ENCODE data around the gene PRMT6.
"Not testable (repeated sequence)": the region's sequence is repeated elsewhere in the genome, so short reads cannot be mapped to it uniquely, and the experiment has no call there.

Gene PRMT6

GRCh38 chr1:107056426-107057196 is at the start of gene PRMT6:
Gene PRMT6, plus strand, starts transcription at chr1:107056674. Its CDS starts 42 bp downstream, at chr1:107056716.
- DNase-seq (ENCODE audit: low read depth in 2 of 2): peak; percentile 70 to 77

- no peak for DNase-seq (ENCODE audit: low read depth in 2 of 2)
These were observed 47.2 kb upstream of the PRMT6 start for GRCh38 chr1:107009281-107009680.

- no peak for DNase-seq (ENCODE audit: low read depth in 2 of 2)
These were observed 45.9 kb upstream of the PRMT6 start for GRCh38 chr1:107010582-107010981.

- no peak for DNase-seq (ENCODE audit: low read depth in 2 of 2)
These were observed 40.0 kb upstream of the PRMT6 start for GRCh38 chr1:107016376-107016978.

DNA sequence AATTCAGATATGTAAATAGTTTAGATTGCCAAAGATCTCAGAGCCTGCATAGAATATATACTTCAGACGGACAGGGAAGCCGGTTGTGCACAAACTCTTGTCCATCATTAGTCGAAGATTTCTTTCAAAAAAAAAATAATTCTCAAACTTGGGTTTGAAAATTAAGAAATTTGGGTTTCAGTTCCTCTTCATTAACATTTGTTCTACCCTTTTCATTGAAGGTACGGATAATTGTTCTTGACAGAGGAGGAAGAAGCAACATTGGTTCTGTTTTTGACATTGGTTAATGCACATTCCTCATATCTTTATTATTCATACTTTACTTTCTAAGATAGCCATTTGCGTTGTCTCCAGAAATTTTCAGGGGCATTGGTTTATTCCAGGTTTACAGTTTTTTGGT is 38.0 kb upstream of the PRMT6 start:
- no peak for DNase-seq (ENCODE audit: low read depth in 2 of 2)

GRCh38 chr1:107019166-107019565 is 37.3 kb upstream of the PRMT6 start:
- no peak for DNase-seq (ENCODE audit: low read depth in 2 of 2)

DNA sequence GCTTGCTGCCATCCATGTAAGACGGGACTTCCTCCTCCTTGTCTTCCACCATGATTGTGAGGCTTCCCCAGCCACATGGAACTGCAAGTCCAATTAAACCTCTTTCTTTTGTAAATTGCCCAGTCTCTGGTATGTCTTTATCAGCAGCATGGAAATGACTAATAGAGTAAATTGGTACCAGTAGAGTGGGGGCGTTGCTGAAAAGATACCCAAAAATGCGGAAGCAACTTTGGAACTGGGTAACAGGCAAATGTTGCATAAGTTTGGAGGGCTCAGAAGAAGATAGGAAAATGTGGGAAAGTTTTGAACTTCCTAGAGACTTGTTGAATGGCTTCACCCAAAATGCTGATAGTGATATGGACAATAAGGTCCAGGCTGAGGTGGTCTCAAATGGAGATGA is 17.6 kb upstream of the PRMT6 start:
- not testable (repeated sequence) for DNase-seq (ENCODE audit: low read depth in 2 of 2)

DNA sequence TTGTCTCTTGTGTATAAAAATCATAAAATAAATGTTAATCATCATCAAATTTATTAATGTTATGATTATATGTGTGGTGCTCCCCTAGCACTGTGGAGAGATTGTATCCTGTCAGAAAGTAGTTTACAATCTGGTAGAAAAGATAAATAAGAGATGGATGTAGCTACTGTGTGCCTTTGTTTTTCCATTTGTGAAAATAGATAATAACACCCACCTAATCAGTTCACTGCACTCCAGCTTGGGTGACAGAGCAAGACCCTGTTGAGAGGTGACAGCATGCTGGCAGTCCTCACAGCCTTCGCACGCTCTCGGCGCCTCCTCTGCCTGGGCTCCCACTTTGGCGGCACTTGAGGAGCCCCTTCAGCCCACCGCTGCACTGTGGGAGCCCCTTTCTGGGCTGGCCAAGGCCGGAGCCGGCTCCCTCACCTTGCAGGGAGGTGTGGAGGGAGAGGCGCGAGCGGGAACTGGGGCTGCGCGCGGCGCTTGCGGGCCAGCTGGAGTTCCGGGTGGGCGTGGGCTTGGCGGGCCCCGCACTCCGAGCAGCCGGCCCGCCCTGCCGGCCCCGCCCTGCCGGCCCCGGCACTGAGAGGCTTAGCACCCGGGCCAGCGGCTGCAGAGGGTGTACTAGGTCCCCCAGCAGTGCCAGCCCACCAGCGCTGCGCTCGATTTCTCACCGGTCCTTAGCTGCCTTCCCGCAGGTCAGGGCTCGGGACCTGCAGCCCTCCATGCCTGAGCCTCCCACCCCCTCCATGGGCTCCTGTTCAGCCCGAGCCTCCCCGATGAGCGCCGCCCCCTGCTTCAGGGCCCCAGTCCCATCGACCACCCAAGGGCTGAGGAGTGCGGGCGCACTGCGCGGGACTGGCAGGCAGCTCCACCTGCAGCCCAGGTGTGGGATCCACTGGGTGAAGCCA is 11.9 kb upstream of the PRMT6 start:
- not testable (repeated sequence) for DNase-seq (ENCODE audit: low read depth in 2 of 2)

DNA sequence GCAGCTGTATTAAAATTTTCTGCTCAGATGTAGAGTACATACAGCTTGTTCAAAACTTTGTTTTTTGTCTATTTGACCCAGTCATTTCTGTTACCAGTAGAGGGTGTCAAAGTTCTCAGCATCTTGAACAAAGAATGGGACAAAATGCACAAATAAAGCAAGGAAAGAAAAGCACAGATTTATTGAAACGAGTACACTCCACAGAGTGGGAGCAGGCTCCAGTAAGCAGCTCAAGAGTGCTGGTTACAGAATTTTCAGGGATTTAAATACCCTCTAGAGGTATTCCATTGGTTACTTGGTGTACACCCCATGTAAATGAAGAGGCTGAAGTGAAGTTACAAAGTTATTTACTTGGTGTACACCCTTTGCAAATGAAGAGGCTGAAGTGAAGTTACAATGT is 8.9 kb upstream of the PRMT6 start:
- DNase-seq (ENCODE audit: low read depth in 2 of 2): no peak

- DNase-seq (ENCODE audit: low read depth in 2 of 2): no peak
These were observed 8.2 kb upstream of the PRMT6 start for GRCh38 chr1:107048241-107048640.

DNA sequence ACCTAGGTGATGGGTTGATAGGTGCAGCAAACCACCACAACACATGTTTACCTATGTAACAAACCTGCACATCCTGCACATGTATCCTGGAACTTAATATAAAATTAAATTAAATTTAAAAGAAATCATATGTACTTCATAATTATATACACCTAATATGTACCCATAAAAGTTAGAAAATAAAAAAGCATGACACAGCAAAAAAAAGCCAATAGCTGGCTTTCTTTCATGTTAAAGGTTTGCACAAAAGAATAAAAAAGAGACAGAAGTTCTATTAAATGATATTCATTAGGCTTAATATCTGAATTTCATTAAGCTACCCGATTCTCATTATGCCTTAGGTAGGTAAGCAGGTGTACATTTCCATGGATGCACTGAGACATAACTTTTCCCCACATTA is 5.2 kb upstream of the PRMT6 start:
- no peak for DNase-seq (ENCODE audit: low read depth in 2 of 2)

DNA sequence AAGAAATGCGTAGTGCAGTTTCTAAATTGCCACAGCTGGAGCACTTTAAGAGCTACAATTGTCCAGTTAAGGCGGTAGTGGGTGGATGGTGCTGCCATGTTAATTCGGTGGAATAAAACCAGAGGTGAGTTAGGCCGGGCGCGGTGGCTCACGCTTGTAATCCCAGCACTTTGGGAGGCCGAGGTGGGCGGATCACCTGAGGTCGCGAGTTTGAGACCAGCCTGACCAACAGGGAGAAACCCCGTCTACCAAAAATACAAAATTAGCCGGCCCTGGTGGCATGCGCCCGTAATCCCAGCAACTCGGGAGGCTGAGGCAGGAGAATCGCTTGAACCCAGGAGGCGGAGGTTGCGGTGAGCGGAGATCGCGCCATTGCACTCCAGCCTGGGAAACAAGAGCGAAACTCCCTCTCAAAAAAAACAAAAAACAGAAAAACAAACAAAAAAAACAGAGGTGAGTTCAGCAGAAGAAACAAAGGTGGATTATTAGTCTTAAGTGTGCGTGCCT is 502 bp upstream of the PRMT6 start:
- not testable (repeated sequence) for DNase-seq (ENCODE audit: low read depth in 2 of 2)

- DNase-seq (ENCODE audit: low read depth in 2 of 2): peak in 1 of 2 donors; percentile 28
These were observed 991 bp downstream of the PRMT6 start for GRCh38 chr1:107057197-107058133.

DNA sequence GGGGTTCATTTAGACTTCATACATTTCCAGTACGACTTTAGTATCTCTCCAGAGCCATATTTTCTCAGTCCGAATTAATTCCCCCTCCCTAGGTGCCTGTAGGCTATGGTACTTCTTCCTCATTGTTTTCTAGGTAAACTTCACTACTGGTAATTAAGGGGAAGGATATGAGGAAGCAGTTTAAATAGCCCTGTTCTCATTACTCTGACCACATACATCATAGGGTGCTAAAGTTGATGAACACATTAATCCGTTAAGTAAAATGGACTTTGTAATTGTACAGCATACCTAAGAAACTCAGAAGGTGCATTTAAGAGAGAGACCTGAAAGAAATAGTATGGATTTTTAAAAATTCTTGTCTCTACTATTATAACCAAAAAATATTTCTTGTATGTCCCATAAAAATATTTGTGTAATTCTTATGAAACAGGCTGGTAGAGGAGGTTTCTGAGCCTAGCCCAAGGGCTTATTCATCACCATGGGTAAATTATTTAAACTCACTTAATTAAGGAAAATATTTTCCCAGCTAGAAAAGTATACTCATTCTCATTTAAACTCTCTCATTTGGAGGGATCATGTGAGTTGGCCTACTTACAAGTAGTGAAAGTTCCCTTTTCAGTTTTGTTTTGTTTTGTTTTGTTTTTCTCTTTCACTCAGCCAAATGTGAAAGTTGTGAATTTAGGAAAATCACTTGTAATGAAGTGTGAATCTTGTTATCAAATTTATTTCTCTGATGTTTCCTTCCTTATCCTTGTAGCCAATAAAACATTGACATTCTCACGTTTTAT is 2.0 kb downstream of the PRMT6 start:
- no peak for DNase-seq (ENCODE audit: low read depth in 2 of 2)

- DNase-seq (ENCODE audit: low read depth in 2 of 2): no peak
These were observed 5.4 kb downstream of the PRMT6 start for GRCh38 chr1:107061886-107062285.

DNA sequence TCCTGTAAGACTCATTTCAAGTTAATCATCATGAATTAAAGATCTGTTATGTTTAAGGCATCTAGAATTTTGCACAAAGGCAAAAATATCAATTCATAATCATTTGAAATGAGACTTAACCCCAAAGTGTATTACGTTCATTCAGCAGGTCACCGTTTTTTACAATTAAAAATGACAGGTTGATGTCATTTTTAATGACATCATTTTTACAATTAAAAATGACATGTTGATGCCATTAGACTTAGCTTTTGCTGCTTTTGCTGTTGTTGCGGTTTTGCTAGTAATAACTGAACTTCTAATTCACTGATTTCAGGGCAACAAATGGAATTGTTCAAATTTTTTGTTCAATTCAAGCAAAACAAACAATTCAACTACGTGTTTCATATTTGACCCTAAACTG is 17.0 kb downstream of the PRMT6 start:
- DNase-seq (ENCODE audit: low read depth in 2 of 2): no peak

DNA sequence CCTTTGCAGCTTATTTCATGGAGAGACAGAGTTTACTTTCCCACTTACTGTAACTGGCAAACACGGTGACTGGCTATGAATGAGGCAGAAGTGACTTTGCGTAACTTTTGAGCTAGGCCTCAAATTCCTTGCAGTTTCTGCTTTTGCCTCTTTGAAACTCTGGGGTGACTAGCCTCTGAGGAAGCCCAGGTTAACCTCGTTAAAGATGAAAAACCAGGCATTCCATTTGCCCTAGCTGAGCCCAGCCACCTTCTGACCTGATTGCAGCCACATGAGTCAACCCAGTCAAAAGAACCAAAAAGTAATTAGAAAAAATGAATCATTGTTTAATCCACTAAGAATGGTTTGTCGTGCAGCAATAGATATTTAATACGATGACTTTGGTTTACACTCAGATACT is 20.4 kb downstream of the PRMT6 start:
- no peak for DNase-seq (ENCODE audit: low read depth in 2 of 2)

- no peak for DNase-seq (ENCODE audit: low read depth in 2 of 2)
These were observed 22.8 kb downstream of the PRMT6 start for GRCh38 chr1:107079249-107079648.

GRCh38 chr1:107081102-107081501 is 24.6 kb downstream of the PRMT6 start:
- no peak for DNase-seq (ENCODE audit: low read depth in 2 of 2)

DNA sequence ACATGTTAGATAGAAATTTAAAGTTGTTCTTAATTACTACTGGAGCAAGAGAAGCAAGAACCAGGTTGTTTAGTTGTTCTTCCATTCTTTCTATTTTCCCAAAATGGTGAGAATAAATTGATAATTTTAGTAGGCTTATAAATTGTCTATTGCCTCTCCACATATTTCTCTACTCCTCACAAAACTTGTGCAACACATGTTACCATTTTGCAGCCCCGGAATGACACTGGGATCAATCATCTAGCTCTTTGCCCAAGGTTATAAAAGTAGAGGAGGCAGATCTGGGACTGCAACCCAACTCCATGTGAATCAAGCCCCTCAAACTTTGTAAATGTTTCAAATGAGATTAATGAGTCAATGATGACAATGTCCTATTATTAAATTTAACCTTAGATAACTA is 34.9 kb downstream of the PRMT6 start:
- DNase-seq (ENCODE audit: low read depth in 2 of 2): no peak

Measured in stimulated activated CD8-positive, alpha-beta memory T cell treated with anti-CD3 and anti-CD28 coated beads, Interleukin-7, amount 100 ng/mL, for 4 hours (primary cell).